Suppressor macrophage (primary cell): ENCODE data around the gene TRPM7.
"Not testable (repeated sequence)": the region's sequence is repeated elsewhere in the genome, so short reads cannot be mapped to it uniquely, and the experiment has no call there.

Experiments
- DNase-seq, 4 experiments: peaks; one replicate each; pipeline ENCODE4 v3.0.0-alpha.2; 2020 to 2022

TRPM7 gene

DNA sequence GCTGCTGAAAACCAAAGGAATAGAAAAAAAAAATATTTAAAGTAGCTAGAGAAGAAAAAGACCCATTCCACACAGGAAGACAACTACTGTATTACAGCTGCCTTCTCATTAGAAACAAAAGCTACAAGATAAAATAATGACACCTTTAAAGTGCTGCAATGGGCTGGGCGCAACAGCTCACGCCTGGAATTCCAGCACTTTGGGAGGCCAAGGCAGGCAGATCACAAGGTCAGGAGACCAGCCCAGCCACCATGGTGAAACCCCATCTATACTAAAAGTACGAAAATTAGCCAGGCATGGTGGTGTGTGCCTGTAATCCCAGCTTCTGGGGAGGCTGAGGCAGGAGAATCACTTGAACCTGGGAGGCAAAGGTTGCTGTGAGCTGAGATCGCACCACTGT lies 31.0 kb downstream of the TRPM7 start:
- DNase-seq = no peak

GRCh38 chr15:50653156-50653743 lies 33.3 kb downstream of the TRPM7 start:
- no peak for DNase-seq

GRCh38 chr15:50652671-50653070 lies 33.9 kb downstream of the TRPM7 start:
- no peak for DNase-seq

DNA sequence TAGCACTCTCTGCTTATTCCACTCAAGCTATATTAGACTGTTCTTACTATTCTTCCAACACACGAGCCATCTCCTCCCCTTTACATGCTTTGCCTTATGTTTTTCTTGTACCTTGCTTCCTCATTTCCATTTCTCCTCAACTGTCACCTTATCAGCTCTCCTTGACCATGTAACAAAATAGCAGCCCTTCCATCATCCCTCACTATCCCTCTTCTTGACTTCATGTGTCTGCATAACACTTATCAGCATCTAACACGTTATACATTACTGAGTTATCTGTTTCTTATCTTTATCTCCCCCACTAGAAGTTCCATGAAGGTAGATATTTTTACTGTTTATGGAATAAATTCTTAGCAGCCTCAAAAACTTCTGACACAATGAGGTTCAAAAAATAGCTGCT lies 45.3 kb downstream of the TRPM7 start:
- DNase-seq = no peak

- no peak for DNase-seq
These were observed 50.5 kb downstream of the TRPM7 start for GRCh38 chr15:50636146-50636545.

GRCh38 chr15:50633653-50634052 lies 52.9 kb downstream of the TRPM7 start:
- DNase-seq = no peak

DNA sequence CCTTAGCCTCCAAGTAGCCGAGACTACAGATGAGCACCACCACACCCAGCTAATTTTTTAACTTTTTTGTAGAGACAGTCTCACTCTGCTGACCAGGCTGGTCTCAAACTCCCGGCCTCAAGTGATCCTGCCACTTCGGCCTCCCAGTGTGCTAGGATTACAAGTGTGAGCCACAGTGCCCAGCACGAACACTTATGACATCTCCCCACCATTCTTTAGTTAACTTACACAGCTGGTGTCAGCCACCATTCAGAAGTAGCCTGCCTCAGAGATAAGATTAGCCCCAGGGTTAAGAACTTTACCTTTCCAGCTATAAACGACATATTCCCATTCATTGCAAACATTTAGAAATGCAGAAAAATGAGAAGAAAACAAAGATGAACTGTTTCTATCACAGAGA lies 58.2 kb downstream of the TRPM7 start:
- DNase-seq = no peak

DNA sequence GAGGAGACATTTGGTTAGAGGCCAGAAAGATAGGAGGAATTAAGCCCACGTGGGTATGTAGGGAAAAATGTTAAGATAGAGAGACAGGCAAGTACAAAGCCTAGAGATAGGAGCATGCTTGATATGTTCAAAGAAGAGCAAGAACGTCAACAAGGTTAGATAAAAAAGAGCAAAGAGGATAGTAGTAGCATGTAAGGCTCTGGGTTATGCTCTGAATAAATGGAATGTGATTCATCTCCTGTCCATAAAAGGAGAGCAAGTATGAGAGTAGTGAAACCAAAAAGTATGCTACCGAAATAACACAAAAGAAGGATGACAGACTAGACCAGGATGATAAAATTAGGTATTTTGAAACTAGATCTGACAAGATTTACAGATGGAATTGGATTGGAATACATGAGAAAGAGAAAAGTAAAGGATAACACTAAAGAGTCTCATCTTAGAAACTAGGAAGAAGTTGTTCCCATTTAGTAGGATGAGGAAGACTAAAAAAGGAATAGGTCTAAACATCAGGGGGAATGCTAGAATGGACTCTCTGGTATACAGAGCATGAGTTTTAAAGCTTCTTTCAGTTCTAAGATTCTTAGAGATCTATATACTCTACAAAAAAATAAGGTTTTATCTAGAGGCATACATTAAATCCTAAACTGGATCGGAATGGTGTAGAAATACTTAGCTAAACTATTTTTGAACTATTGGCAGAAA lies 59.1 kb downstream of the TRPM7 start:
- no peak for DNase-seq

DNA sequence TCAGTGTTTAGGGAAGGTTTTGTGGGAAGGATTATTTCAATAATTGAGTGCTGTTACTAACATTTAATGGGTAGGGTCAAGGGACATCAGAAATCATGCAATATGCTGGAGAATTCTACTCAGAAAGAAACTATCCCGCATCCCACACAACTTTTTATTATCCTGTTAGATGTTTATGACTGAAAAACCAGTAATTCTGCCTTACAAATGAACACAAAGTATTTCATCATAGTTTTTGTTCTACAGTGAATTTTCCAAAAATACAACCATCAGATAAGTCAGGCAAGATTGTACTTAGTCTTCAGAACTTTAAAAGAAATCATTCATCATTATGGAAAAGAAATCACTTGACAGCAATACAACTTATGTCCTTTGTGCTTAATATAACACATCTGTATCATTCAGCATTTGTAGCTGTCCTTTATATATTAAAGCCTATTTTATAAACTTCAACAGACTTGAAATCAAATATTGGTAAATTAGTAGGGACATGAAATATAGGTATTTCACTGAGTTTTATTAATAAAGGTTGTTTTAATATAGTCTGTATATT lies 61.9 kb downstream of the TRPM7 start:
- no peak for DNase-seq

GRCh38 chr15:50622361-50622943 lies 64.1 kb downstream of the TRPM7 start:
- peak in 2 of 4 experiments; percentile 10 to 15 for DNase-seq

- not testable (repeated sequence) for DNase-seq
These were observed 69.6 kb downstream of the TRPM7 start for GRCh38 chr15:50616960-50617359.

DNA sequence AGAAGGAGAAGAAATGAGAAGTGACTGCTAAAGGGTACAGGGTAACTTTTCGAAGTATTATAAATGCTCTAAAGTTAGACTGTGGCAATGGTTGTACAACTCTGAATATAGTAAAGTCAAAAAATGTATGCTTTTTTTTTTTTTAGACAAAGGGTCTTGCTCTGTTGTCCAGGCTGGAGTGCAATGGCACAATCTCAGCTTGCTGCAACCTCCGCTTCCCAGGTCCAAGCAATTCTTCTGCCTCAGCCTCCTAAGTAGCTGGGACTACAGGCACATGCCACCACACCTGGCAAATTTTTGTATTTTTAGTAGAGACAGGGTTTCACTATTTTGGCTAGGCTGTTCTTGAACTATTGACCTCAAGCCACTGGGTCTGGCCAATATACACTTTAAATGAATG lies 70.0 kb downstream of the TRPM7 start:
- DNase-seq = not testable (repeated sequence)

DNA sequence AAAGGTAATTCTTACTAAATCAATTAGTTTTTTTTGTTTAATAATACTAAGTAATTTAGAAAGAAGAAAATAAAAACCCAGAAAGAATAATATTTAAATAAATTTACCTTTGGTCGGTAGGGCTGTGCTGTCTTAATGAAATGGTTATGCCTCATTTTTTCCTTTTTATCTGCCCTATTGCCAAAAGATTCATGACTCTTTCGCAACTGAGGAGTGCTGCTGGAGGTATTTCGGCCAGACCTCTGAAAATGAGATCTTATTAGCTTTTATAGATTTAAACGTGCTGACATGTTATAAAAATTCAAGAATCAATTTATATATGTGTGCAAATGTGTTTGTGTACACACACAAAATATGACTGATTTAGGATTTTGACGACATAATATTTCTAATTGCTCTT lies 73.0 kb downstream of the TRPM7 start:
- DNase-seq = no peak

GRCh38 chr15:50607129-50607528 lies 79.5 kb downstream of the TRPM7 start:
- DNase-seq = no peak

- no peak for DNase-seq
These were observed 81.1 kb downstream of the TRPM7 start for GRCh38 chr15:50605462-50605861.

DNA sequence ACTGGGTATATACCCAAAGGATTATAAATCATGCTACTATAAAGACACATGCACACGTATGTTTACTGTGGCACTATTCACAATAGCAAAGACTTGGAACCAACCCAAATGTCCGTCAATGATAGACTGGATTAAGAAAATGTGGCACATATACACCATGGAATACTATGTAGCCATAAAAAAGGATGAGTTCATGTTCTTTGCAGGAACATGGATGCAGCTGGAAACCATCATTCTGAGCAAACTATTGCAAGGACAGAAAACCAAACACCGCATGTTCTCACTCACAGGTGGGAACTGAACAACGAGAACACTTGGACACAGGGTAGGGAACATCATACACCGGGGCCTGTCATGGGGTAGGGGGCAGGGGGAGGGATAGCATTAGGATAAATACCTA lies 84.6 kb downstream of the TRPM7 start:
- not testable (repeated sequence) for DNase-seq

- no peak for DNase-seq
These were observed 92.3 kb downstream of the TRPM7 start for GRCh38 chr15:50594311-50594710.

DNA sequence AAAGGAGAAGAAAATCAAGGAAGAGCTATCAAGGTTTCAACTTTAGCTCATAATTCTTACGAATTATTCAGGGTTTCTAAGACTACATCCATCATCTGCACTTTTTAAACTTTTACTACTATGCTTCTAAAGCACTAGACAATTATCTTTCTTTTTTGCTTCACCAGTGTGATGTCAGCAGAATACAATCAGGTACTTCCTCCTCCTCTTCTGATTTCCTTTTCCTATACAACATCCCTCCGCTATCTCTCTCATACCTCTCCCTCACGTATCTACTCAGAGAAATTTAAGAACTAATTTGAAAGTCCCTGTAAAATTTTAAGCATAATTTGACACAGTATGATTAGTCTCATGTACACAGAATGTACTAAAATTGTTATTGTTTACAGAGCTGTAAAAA lies 92.8 kb downstream of the TRPM7 start:
- DNase-seq = no peak

- DNase-seq = no peak
These were observed 96.3 kb downstream of the TRPM7 start for GRCh38 chr15:50590288-50590687.

DNA sequence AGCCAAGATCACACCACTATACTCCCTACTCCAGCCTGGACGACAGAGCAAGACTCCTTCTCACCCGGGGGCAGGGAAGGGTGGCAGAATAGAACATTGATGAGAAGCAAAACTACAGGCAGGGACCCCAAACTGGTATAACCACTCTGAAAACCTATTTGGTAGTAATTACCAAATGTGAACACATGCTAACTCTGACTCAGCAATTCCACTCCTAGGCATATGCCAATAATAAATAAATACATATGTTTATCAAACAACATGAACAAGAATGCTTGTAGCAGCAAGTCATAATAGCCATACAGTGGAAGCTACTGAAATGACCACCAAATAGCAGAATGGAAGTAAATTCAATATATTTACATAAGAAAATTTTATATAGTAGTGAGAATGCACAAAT lies 109.1 kb downstream of the TRPM7 start:
- DNase-seq = no peak

DNA sequence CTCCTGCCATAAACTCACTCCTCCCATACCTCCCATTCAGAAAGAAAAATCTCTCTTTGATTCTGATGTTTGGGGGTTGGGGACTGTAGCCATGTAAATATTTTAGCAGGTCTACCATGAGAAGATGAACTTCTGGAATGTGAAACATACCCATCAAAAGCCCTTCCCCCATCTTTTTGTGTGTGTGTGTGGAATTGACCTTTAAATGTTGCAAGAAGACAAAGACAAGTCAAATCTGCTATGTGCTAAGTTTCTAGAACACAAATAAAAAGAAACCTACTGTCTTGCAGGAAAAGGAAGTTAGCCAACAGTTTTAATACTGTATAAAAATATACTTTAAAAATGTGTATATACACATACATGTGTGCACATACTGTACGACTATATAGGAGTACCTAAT lies 110.4 kb downstream of the TRPM7 start:
- peak; percentile 9 to 70 (median 36) for DNase-seq

DNA sequence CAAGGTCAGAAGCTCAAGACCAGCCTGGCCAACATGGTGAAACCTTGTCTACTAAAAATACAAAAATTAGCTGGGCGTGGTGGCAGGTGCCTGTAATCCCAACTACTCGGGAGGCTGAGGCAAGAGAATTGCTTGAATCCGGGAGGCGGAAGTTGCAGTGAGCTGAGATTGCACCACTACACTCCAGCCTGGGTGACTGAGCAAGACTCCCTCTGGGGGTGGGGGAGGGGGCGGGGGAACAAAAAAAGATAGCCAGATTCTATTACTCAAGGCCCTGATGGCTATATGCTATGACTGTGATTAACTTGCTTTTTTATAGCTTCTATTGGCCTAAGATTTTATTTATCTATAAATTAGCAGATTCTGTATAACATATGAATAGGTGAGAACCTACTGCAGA lies 112.8 kb downstream of the TRPM7 start:
- DNase-seq = peak; percentile 36 to 70 (median 58)

DNA sequence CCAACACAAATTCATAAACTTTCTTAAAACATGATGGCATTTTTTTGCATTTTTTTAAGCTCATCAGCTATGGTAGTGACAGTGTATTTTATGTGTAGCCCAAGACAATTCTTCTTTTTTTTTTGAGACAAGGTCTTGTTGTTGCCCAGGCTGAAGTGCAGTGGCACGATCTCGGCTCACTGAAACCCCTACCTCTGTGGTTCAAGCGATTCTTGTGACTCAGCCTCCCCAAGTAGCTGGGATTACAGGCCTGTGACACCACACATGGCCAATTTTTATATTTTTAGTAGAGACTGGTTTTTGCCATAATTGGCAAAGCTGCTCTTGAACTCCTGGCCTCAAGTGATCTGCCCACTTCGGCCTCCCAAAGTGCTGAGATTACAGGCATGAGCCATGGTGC lies 122.8 kb downstream of the TRPM7 start:
- DNase-seq = no peak
